HuH-7 (cell line): Measurements from ENCODE around the gene MYO1D.
"Not testable (repeated sequence)": the region's sequence is repeated elsewhere in the genome, so short reads cannot be mapped to it uniquely, and the experiment has no call there.

Experiments used
- DNase-seq: peaks from one replicate; pipeline ENCODE4 v3.0.0; 2011; ENCODE audit warnings: low spot score

MYO1D gene

GRCh38 chr17:32854832-32855389 is 22.0 kb downstream of the MYO1D start:
- no peak for DNase-seq

GRCh38 chr17:32854207-32854606 is 22.7 kb downstream of the MYO1D start:
- no peak for DNase-seq

- DNase-seq = no peak
These were observed 24.1 kb downstream of the MYO1D start for GRCh38 chr17:32852811-32853210.

GRCh38 chr17:32849879-32850278 is 27.0 kb downstream of the MYO1D start:
- DNase-seq = no peak

GRCh38 chr17:32847977-32848376 is 28.9 kb downstream of the MYO1D start:
- DNase-seq = no peak

- DNase-seq = no peak
These were observed 30.8 kb downstream of the MYO1D start for GRCh38 chr17:32846143-32846542.

- DNase-seq = no peak
These were observed 36.7 kb downstream of the MYO1D start for GRCh38 chr17:32840241-32840640.

GRCh38 chr17:32836527-32836926 is 40.4 kb downstream of the MYO1D start:
- DNase-seq = no peak

GRCh38 chr17:32835291-32835761 is 41.6 kb downstream of the MYO1D start:
- DNase-seq = no peak

- DNase-seq = no peak
These were observed 42.8 kb downstream of the MYO1D start for GRCh38 chr17:32834104-32834503.

GRCh38 chr17:32833526-32833925 is 43.4 kb downstream of the MYO1D start:
- no peak for DNase-seq

- DNase-seq = no peak
These were observed 43.8 kb downstream of the MYO1D start for GRCh38 chr17:32833076-32833475.

GRCh38 chr17:32831627-32832243 is 45.2 kb downstream of the MYO1D start:
- DNase-seq = no peak

- no peak for DNase-seq
These were observed 45.7 kb downstream of the MYO1D start for GRCh38 chr17:32831223-32831622.

GRCh38 chr17:32828822-32829221 is 48.1 kb downstream of the MYO1D start:
- DNase-seq = no peak

- DNase-seq = no peak
These were observed 49.7 kb downstream of the MYO1D start for GRCh38 chr17:32827227-32827626.

- DNase-seq = no peak
These were observed 50.8 kb downstream of the MYO1D start for GRCh38 chr17:32826076-32826475.

GRCh38 chr17:32824334-32824733 is 52.6 kb downstream of the MYO1D start:
- no peak for DNase-seq

GRCh38 chr17:32822996-32823395 is 53.9 kb downstream of the MYO1D start:
- no peak for DNase-seq

- not testable (repeated sequence) for DNase-seq
These were observed 54.7 kb downstream of the MYO1D start for GRCh38 chr17:32821987-32822934.

- DNase-seq = no peak
These were observed 56.5 kb downstream of the MYO1D start for GRCh38 chr17:32820440-32820839.

GRCh38 chr17:32819787-32820186 is 57.1 kb downstream of the MYO1D start:
- no peak for DNase-seq

- DNase-seq = no peak
These were observed 57.9 kb downstream of the MYO1D start for GRCh38 chr17:32819035-32819434.
